RCC 7860 (cell line): ENCODE results near the gene GPR42.

Experiments
- DNase-seq: peaks from one replicate; pipeline ENCODE4 v3.0.0-alpha.2; 2015; ENCODE audit warnings: low spot score
- FAIRE-seq: peaks from 2 replicates; lab custom pipeline; 2012; peaks lifted over from hg19 to GRCh38; lab: Jason Lieb, UNC

Gene GPR42

GRCh38 chr19:35370722-35371121 is at the start of gene GPR42:
Gene GPR42 (plus strand): TSS chr19:35371068. CDS start chr19:35371360, 292 bp downstream.
- FAIRE-seq, result no peak
- DNase-seq, result no peak

- FAIRE-seq, result no peak
- DNase-seq, result no peak
These were observed 49.6 kb upstream of the GPR42 start for GRCh38 chr19:35321291-35321690.

- DNase-seq, result no peak
- no peak for FAIRE-seq
These were observed 48.9 kb upstream of the GPR42 start for GRCh38 chr19:35322014-35322413.

GRCh38 chr19:35327642-35328041 is 43.2 kb upstream of the GPR42 start:
- DNase-seq (no peak), FAIRE-seq (no peak)

GRCh38 chr19:35328851-35329285 is 42.0 kb upstream of the GPR42 start, which contains the start of gene CD22:
Gene CD22 (plus strand): TSS chr19:35329187. CDS start chr19:35332041, 2,854 bp downstream.
- FAIRE-seq, result no peak
- no peak for DNase-seq

GRCh38 chr19:35329323-35329722 is 41.5 kb upstream of the GPR42 start:
- DNase-seq, result no peak
- no peak for FAIRE-seq

GRCh38 chr19:35330475-35330874 is 40.4 kb upstream of the GPR42 start:
- no peak for DNase-seq
- no peak for FAIRE-seq

GRCh38 chr19:35331551-35332214 is 39.2 kb upstream of the GPR42 start:
- DNase-seq (no peak), FAIRE-seq (no peak)

GRCh38 chr19:35332817-35333216 is 38.1 kb upstream of the GPR42 start:
- no peak for FAIRE-seq
- no peak for DNase-seq

GRCh38 chr19:35334144-35334753 is 36.6 kb upstream of the GPR42 start:
- no peak for DNase-seq
- FAIRE-seq, result no peak

- DNase-seq (no peak), FAIRE-seq (no peak)
These were observed 34.5 kb upstream of the GPR42 start for GRCh38 chr19:35336166-35336955.

GRCh38 chr19:35337097-35337983 is 33.5 kb upstream of the GPR42 start:
- DNase-seq, result no peak
- FAIRE-seq, result no peak

GRCh38 chr19:35337984-35338296 is 32.9 kb upstream of the GPR42 start:
- DNase-seq, result no peak
- no peak for FAIRE-seq

GRCh38 chr19:35340431-35340830 is 30.4 kb upstream of the GPR42 start:
- no peak for FAIRE-seq
- DNase-seq, result no peak

- DNase-seq, result no peak
- no peak for FAIRE-seq
These were observed 29.9 kb upstream of the GPR42 start for GRCh38 chr19:35341006-35341405.

- DNase-seq, result no peak
- no peak for FAIRE-seq
These were observed 29.2 kb upstream of the GPR42 start for GRCh38 chr19:35341565-35342225.

GRCh38 chr19:35342430-35342829 is 28.4 kb upstream of the GPR42 start:
- DNase-seq, result no peak

GRCh38 chr19:35344511-35345031 is 26.3 kb upstream of the GPR42 start:
- FAIRE-seq (no peak), DNase-seq (no peak)

More at GRCh38 chr19:35342430-35342829, 28.4 kb upstream of the GPR42 start:
- FAIRE-seq, result no peak

- DNase-seq (no peak), FAIRE-seq (no peak)
These were observed 25.2 kb upstream of the GPR42 start for GRCh38 chr19:35345671-35346111.
